HL-60 (cell line): ENCODE results near the gene TMEM217.

Experiments
- CTCF ChIP-seq: IDR thresholded peaks from one replicate; pipeline ENCODE4 v1.5.1; 2011; ENCODE audit warnings: low read length, control low read depth, inconsistent platforms; ENCODE audit not compliant: insufficient read depth
- REST ChIP-seq: IDR thresholded peaks from 2 replicates; pipeline ENCODE4 v1.6.1; 2012; ENCODE audit warnings: low read depth; ENCODE audit not compliant: insufficient replicate concordance

- TF ChIP-seq CTCF (no peak), REST (no peak)
Observed at GRCh38 chr6:37190159-37190535, 67.8 kb downstream of the TMEM217 start.
